GM19240 (cell line): ENCODE data around the gene ZCCHC10.
"Not testable (repeated sequence)": the region's sequence is repeated elsewhere in the genome, so short reads cannot be mapped to it uniquely, and the experiment has no call there.

ENCODE experiments used
- DNase-seq: peaks from one replicate; pipeline ENCODE4 v3.0.0; 2011; ENCODE audit warnings: low spot score; ENCODE audit not compliant: insufficient read length

Gene ZCCHC10

DNA sequence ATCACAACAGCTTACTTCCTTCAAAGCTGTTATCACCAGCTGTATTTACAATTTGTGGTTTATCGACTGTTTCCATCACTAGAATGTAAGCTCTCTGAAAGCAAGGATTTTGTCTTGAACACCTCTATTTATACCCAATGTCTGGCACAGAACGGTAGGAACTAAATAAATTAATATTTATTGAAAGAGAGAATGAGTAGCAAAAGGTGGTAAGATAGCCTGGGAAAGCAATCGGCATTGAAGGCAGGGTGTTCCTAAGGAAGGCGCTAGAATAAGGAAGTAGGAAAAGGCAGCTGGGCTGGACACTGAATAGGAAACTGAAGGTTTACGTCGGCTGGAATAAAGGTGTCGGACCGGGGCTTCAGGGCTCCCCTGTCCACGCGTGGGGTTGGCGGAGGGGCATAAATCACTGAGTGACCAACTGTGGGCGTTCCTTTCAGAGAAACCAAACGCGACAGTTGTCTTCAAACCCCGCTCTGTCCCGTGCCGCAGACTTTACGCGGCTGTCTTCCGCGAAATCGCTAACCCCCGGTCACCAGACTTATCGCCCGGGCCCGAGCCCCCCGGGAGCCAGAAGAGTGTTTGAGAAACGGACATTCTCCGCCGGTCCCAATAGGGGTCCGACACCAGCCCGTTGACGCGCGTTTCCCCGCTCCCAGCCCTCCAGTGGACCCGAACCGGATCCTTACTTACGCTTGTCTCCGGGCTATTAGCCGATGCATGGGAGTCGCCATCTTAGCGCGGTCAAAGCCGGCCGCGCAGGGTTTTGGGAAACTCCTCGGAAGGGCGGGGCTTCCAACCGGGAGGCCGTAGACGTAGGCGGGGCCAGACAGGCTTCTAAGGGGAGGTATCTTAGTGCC is at the start of gene ZCCHC10:
Gene ZCCHC10 (minus strand): TSS at position 746 of the 860 bp plus-strand sequence. CDS start 12 bp downstream, at position 734.
- peak; percentile 77 for DNase-seq

DNA sequence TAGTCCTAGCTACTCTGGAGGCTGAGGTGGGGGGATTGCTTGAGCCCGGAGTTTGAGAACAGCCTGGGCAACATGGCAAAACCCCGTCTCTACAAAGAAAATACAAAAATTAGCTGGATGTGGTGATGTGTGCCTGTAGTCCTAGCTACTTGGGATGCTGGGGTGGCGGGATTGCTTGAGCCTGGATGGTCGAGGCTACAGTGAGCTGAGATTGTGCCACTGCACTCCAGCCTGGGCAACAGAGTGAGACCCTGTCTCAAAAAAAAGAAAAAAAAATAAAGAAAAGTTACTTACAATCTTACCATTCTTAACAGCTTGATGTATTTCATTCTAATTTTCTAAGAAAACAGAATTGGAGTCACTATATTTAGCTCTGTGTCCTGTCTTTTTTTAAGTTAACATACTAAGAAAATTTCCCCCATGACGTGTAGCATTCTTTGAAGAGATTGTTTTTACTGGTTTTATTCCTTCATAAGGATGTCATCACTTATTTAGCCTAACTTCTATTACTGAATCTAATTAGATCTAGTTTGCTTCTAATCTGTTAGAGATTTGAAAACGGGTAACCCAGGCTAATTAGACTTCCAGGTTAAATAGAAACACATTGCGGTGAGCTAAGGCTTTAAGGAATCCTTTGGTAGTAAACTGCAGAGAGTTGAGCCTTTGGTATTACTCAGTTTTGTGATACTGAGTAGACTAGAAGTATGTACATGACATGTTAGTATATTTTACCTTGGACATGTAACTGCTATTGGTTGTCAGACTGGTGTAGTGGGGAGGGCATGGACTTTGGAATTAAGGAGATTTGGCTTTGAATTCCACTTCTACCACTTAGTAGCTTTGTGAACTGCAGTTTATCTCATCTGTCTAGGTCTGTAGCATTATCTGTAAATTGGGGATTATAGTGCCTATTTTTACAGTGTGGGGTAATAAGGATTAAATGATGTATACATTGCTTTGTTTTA is 49.5 kb upstream of the ZCCHC10 start:
- no peak for DNase-seq

DNA sequence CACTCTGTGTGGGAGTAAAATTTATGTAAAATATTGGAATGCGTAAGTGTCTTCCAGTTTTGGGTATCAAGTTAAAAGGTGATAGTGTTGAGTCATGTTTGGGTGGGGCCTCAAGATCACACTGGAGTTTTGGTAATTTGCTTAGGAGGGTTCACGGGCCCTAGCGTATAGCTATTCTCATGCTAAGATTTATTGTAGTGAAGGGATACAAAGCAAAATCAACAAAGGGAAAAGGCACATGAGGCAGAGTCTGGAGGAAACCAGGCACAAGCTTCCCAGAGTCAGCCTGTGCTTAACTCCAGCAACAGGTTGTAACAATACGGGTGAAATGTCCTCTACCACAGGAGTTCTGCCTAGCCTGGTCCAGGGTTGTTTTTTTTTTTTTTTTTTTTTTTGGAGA is 45.7 kb upstream of the ZCCHC10 start:
- no peak for DNase-seq

DNA sequence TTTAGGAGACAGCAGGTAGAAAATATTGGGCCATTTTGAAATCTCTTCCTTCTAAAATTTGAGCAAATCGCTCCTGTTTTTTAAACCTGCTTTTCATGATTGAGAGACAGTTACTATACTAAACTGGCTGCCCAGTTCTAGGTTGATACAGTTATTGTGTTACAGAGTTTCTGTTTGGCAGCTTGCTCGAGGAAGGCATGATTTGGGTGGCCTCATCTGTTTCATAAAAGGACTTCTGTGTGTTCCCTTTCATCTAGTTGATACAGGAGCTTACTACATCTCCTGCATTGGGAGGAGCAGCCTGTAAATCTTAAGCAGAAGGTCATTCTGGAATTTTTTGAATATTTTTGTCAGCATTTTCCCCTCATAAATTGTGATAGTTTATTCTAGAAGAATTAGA is 39.7 kb upstream of the ZCCHC10 start:
- DNase-seq, result no peak

DNA sequence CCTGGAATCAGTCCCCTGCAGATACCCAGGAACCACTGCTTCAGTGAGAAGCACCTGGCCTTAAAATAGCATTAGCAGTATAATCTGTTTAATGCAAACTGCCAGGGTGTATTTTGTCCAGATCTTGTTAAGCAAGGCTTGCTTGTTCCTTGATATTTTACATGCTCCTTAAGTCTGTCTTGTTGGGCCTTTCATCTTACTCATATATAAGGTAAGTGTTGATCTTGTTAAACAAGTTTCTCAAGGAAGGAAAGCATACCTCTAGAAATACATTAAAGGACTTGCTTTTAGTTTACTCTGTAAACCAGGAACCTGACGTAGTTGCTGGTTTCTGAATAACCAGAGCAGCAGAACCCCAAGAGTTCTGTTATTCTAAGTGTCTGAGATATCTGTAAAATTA is 39.1 kb upstream of the ZCCHC10 start:
- DNase-seq, result no peak

- no peak for DNase-seq
Observed at GRCh38 chr5:133063965-133064364, 37.6 kb upstream of the ZCCHC10 start.

GRCh38 chr5:133062276-133062675 is 35.9 kb upstream of the ZCCHC10 start:
- no peak for DNase-seq

DNA sequence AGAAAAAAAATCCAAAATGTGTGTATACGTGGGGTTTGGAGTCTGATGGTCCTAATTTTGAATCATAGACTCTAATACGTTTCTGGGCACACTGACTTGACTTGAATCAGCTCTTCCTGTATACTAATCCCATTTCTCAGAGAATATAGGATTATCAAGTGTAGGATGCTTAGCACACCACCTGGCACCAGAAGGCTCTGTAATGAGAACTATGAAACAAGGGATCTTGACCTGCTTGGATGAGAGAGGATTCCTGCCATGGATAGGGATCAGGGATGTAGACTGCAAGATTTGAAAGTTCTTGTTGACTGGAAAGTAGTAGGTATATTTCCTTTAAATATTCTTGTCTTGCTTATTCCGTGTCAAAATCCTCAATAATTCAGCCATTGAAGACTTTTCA is 33.3 kb upstream of the ZCCHC10 start:
- no peak for DNase-seq

- DNase-seq, result no peak
Observed at GRCh38 chr5:133056891-133057290, 30.5 kb upstream of the ZCCHC10 start.

- DNase-seq, result no peak
Observed at GRCh38 chr5:133054697-133055471, 28.5 kb upstream of the ZCCHC10 start.

DNA sequence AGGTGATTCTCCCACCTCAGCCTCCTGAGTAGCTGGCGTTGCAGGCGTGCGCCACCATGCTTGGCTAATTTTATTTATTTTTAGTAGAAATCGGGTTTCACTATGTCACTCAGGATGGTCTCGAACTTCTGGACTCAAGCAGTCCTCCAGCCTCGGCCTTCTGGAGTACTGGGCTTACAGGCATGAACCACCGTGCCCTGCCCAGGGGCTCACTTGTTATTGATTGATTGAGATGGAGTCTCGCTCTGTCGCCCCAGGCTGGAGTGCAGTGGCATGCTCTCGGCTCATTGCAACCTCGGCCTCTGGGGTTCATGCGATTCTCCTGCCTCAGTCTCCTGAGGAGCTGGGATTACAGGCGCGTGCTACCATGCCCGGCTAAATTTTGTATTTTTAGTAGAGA is 27.1 kb upstream of the ZCCHC10 start:
- DNase-seq, result no peak

DNA sequence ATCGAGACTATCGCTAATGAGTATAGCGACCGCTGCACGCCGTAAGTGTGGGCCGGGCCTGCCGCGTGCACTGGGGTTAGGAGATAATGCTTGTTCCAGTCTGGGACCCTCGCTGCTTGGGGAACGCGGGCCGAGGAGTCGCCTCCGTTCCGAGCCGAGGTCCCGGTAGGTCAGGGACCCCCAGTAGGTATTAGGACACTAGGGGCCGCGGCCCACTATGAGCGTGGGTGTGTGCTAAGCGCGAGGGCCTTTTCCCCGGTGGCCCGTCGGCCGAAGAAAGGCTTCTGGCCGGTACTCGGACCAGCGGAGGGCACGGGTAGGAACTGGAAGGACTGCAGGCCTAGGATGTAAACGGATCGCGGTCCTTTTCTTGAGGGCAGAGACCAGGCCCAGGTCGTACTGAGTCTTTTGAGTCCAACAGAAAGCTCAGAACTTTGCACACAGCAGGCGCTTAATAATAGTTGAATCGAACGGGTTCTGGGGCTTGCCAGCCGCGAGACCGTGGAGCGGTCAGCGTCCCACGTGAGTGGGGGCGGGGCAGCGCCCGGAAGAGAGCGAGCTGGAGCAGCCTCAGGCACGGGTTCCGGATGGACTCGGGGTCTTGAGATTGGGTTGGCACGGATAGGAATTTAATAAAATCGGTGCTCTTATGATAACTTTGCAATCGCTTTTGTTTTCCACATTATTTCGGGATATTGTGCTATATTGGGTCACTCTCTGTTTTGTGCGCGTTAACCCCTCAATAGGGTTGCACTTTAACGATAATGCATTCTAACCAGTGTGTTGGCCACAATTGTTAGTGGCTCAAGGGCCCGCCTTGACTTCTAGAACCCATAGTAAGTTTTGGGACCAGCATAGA is 26.2 kb upstream of the ZCCHC10 start:
- peak; percentile 35 for DNase-seq

GRCh38 chr5:133051542-133052316 is 25.4 kb upstream of the ZCCHC10 start, which contains the start of gene HSPA4:
HSPA4 (plus strand) TSS chr5:133052013; CDS start chr5:133052251, 238 bp downstream.
- peak; percentile 94 for DNase-seq

GRCh38 chr5:133051061-133051541 is 24.8 kb upstream of the ZCCHC10 start:
- peak; percentile 3 for DNase-seq

- DNase-seq, result peak; percentile 17
Observed at GRCh38 chr5:133050521-133050920, 24.2 kb upstream of the ZCCHC10 start.

DNA sequence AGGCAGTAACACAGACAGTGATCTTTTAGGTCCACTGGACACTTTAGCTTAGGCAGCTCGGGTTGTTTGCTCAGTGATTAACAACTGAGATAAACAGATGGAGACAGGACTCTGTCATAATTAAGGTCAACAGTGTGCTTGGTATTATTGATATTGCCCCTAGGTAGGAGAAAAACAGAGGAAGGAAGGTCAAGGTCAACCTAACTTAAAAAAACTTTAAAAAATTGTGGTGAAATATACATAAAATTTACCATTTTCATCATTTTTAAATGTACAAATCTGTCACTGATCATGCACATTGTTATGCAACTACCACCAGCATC is 23.3 kb upstream of the ZCCHC10 start:
- DNase-seq, result no peak

- no peak for DNase-seq
Observed at GRCh38 chr5:133048993-133049725, 22.8 kb upstream of the ZCCHC10 start.

GRCh38 chr5:133047404-133047803 is 21.1 kb upstream of the ZCCHC10 start:
- DNase-seq, result no peak

DNA sequence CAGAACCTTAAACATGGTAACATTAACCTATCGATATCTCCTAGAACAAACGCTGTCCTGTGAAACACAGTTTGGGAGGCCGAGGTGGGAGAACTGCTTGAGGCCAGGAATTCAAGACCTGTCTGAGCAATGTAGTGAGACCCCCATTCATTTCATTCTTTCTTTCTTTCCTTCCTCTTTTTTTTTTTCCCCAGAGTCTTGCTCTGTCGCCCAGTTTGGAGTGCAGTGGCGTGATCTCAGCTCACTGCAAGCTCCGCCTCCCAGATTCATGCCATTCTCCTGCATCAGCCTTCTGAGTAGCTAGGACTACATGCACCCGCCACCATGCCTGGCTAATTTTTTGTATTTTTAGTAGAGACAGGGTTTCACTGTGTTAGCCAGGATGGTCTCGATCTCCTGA is 20.2 kb upstream of the ZCCHC10 start:
- not testable (repeated sequence) for DNase-seq
